Smooth muscle cell (in vitro differentiated cells): Measurements from ENCODE around the gene MYO1F. TPM values are rescaled to one million over a fixed set of nuclear protein-coding genes. Genes with fewer than 3 reads are reported as not detected.

Experiments used
- DNase-seq: peaks from one replicate; lab custom pipeline; 2025; ENCODE audit not compliant: unreplicated experiment; lab: John Stamatoyannopoulos, UW
- H2AFZ ChIP-seq: fragments of 200-600 bp; sonication (generic); 2 replicates; pipeline ENCODE4 v1.6.0; 2016; ENCODE audit warnings: antibody characterized with exemption, low read depth, mild to moderate bottlenecking
- H3F3A ChIP-seq: fragments of 200-600 bp; sonication (generic); 2 replicates; pipeline ENCODE4 v1.6.0; 2017; ENCODE audit warnings: antibody characterized with exemption, low read depth
- H3K27ac ChIP-seq: fragments of 200-600 bp; sonication (generic); 2 replicates; pipeline ENCODE4 v1.5.1; 2016; ENCODE audit warnings: low read depth, mild to moderate bottlenecking
- H3K27me3 ChIP-seq: fragments of 200-600 bp; sonication (generic); 2 replicates; pipeline ENCODE4 v1.6.1; 2016; ENCODE audit warnings: low read depth, mild to moderate bottlenecking
- H3K36me3 ChIP-seq: fragments of 200-600 bp; sonication (generic); 2 replicates; pipeline ENCODE4 v1.5.1; 2016; ENCODE audit warnings: low read depth
- H3K4me1 ChIP-seq: fragments of 200-600 bp; sonication (generic); 2 replicates; pipeline ENCODE4 v1.5.1; 2016; ENCODE audit warnings: low read depth
- H3K4me2 ChIP-seq: fragments of 200-600 bp; sonication (generic); 2 replicates; pipeline ENCODE4 v1.6.0; 2016; ENCODE audit warnings: mild to moderate bottlenecking
- H3K4me3 ChIP-seq: fragments of 200-600 bp; sonication (generic); 2 replicates; pipeline ENCODE4 v1.5.1; 2016; ENCODE audit warnings: mild to moderate bottlenecking
- H3K79me2 ChIP-seq: fragments of 200-600 bp; sonication (generic); 2 replicates; pipeline ENCODE4 v1.6.0; 2016; ENCODE audit warnings: low read depth, mild to moderate bottlenecking
- H3K9ac ChIP-seq: fragments of 200-600 bp; sonication (generic); 2 replicates; pipeline ENCODE4 v1.6.0; 2016; ENCODE audit warnings: low read depth
- H3K9me3 ChIP-seq: fragments of 200-600 bp; sonication (generic); replicated peaks from 2 replicates; pipeline ENCODE4 v1.5.1; 2016; ENCODE audit warnings: low read depth
- H4K20me1 ChIP-seq: fragments of 200-600 bp; sonication (generic); 2 replicates; pipeline ENCODE4 v1.6.0; 2016; ENCODE audit warnings: low read depth
- CTCF ChIP-seq: fragments of 200-600 bp; sonication (generic); IDR thresholded peaks from 2 replicates; pipeline ENCODE4 v1.5.1; 2017; ENCODE audit warnings: borderline replicate concordance, mild to moderate bottlenecking, antibody characterized with exemption; ENCODE audit not compliant: insufficient read depth, poor library complexity, severe bottlenecking
- WGBS: methylation state at CpG from one replicate; pipeline ENCODE4 v1.1.7; 2016; ENCODE audit warnings: low lambda C conversion rate; 5-methylcytosine and 5-hydroxymethylcytosine counted together
- polyA plus RNA-seq: library from polyadenylated mRNA; unstranded; fragments of >200 nt; fragmentation: Nextera tagmentation; extraction: Ambion mirVana; gene quantifications from 2 replicates; pipeline ENCODE4 v1.2.1, GENCODE V29; 2016
- total RNA-seq: library from RNA; depleted of rRNA; stranded (reverse); fragments of >200 nt; gene quantifications from 2 replicates; pipeline ENCODE4 v1.2.3, GENCODE V29; 2014

Gene MYO1F
- total and polyA plus RNA-seq, 2 experiments from 2014 or later: 1.4 TPM; not detected in 1

GRCh38 chr19:8550070-8550469 lies 27.2 kb downstream of the MYO1F start:
- H4K20me1 ChIP-seq: no peaks in the 10 kb centered on the region
- no peak overlapping the region for H3K27ac ChIP-seq
- no peak for TF ChIP-seq CTCF
- H3F3A ChIP-seq: no peaks in the 10 kb centered on the region
- no peak for DNase-seq
- no peak overlapping the region for H3K4me2 ChIP-seq
- H3K79me2 ChIP-seq: no peaks in the 10 kb centered on the region
- H3K4me3 ChIP-seq: no peak overlapping the region
- no peaks in the 10 kb centered on the region for H3K27me3 ChIP-seq
- no peak overlapping the region for H2AFZ ChIP-seq
- H3K9ac ChIP-seq: no peak overlapping the region
- no peaks in the 10 kb centered on the region for H3K9me3 ChIP-seq
- no peaks in the 10 kb centered on the region for H3K4me1 ChIP-seq
- WGBS: 98% methylated on average over 15 of the region's 15 CpGs
- H3K36me3 ChIP-seq: no peaks in the 10 kb centered on the region

- TF ChIP-seq CTCF: no peak
- no peaks in the 10 kb centered on the region for H3K9me3 ChIP-seq
- H3K36me3 ChIP-seq: no peaks in the 10 kb centered on the region
- no peaks in the 10 kb centered on the region for H4K20me1 ChIP-seq
- no peaks in the 10 kb centered on the region for H3K4me1 ChIP-seq
- 97% methylated on average over 6 of the region's 8 CpGs for WGBS
- H3K27ac ChIP-seq: no peak overlapping the region
- no peak for DNase-seq
- no peak overlapping the region for H2AFZ ChIP-seq
- no peaks in the 10 kb centered on the region for H3K27me3 ChIP-seq
- no peak overlapping the region for H3K9ac ChIP-seq
- no peak overlapping the region for H3K4me3 ChIP-seq
- H3F3A ChIP-seq: no peaks in the 10 kb centered on the region
- H3K79me2 ChIP-seq: no peaks in the 10 kb centered on the region
- no peak overlapping the region for H3K4me2 ChIP-seq
Observed at GRCh38 chr19:8545743-8546142, 31.5 kb downstream of the MYO1F start.

- no peaks in the 10 kb centered on the region for H3K9me3 ChIP-seq
- no peak overlapping the region for H3K4me3 ChIP-seq
- H3K4me1 ChIP-seq: no peaks in the 10 kb centered on the region
- no peaks in the 10 kb centered on the region for H3F3A ChIP-seq
- H3K36me3 ChIP-seq: no peaks in the 10 kb centered on the region
- 92% methylated on average over 12 of the region's 20 CpGs for WGBS
- H3K79me2 ChIP-seq: no peaks in the 10 kb centered on the region
- H3K27ac ChIP-seq: no peak overlapping the region
- no peak overlapping the region for H3K9ac ChIP-seq
- H3K4me2 ChIP-seq: no peak overlapping the region
- H4K20me1 ChIP-seq: no peaks in the 10 kb centered on the region
- no peak overlapping the region for H2AFZ ChIP-seq
- TF ChIP-seq CTCF: no peak
- H3K27me3 ChIP-seq: no peaks in the 10 kb centered on the region
- DNase-seq: no peak
Observed at GRCh38 chr19:8544168-8544567, 33.1 kb downstream of the MYO1F start.

GRCh38 chr19:8539621-8540149 lies 37.6 kb downstream of the MYO1F start:
- no peaks in the 10 kb centered on the region for H3K36me3 ChIP-seq
- H3K79me2 ChIP-seq: no peaks in the 10 kb centered on the region
- 97% methylated on average over 12 of the region's 12 CpGs for WGBS
- no peaks in the 10 kb centered on the region for H4K20me1 ChIP-seq
- no peak overlapping the region for H3K4me2 ChIP-seq
- H2AFZ ChIP-seq: no peak overlapping the region
- no peak overlapping the region for H3K27ac ChIP-seq
- no peak overlapping the region for H3K9ac ChIP-seq
- no peaks in the 10 kb centered on the region for H3K4me1 ChIP-seq
- TF ChIP-seq CTCF: no peak
- H3F3A ChIP-seq: no peaks in the 10 kb centered on the region
- H3K4me3 ChIP-seq: no peak overlapping the region
- no peaks in the 10 kb centered on the region for H3K27me3 ChIP-seq
- DNase-seq: no peak
- H3K9me3 ChIP-seq: no peaks in the 10 kb centered on the region
